Measurements from ENCODE around the gene ITGAD. TPM values are rescaled to one million over a fixed set of nuclear protein-coding genes. Genes with fewer than 3 reads are reported as not detected.

Gene ITGAD
- total and polyA plus RNA-seq, 2 donors (not counting 3 experiments of a cell fraction or from before 2014, with no cell fraction given): not detected

- Histone ChIP-seq H3K9me1 (replicated peaks; ENCODE audit: control insufficient read depth, extremely low read depth, insufficient read depth, low read length) (no peaks in the 10 kb centered on the region), H3K4me3 (replicated peaks in 1 of 3; ENCODE audit: insufficient read depth in 1 of 3, low read depth in 1 of 3, low read length in 3 of 3) (no peak overlapping the region), H2AFZ (ENCODE audit: low read depth, low read length) (no peak overlapping the region), H3K9me3 (replicated peaks; ENCODE audit: control insufficient read depth, insufficient read depth, low read length) (no peaks in the 10 kb centered on the region), H3K9ac (replicated peaks; ENCODE audit: extremely low read depth, insufficient read depth, low read length) (no peak overlapping the region), H3K27me3 (ENCODE audit: control insufficient read depth in 2 of 2, insufficient read depth in 2 of 2, low read length in 2 of 2) (no peaks in the 10 kb centered on the region), H3K79me2 (ENCODE audit: control insufficient read depth, insufficient read depth, low read length) (peaks cover 16% of the 10 kb centered on the region), H3K4me1 (ENCODE audit: control insufficient read depth, extremely low read depth, insufficient read depth, low read length) (peaks cover 17% of the 10 kb centered on the region), H4K20me1 (replicated peaks; ENCODE audit: control insufficient read depth, extremely low read depth, insufficient read depth, low read length) (no peaks in the 10 kb centered on the region), H3K36me3 (ENCODE audit: control insufficient read depth in 2 of 2, extremely low read depth in 1 of 2, insufficient read depth in 2 of 2, low read length in 2 of 2) (no peaks in the 10 kb centered on the region), H3K27ac (ENCODE audit: insufficient read depth, low read depth, low read length) (no peak overlapping the region), H3K4me2 (ENCODE audit: insufficient read depth, low read length) (no peak overlapping the region)
- CTCF ChIA-PET: interaction anchor here (0.7 to 3.1 kb wide), 15 partner anchors 9 to 498 kb away, joined by 3 to 39 read pairs (median 3); partner anchors contain the start of genes FUS, HSD3B7, KAT8 and ZNF843
- no peak for TF ChIP-seq MYC (IDR thresholded peaks at IDR 0.05; ENCODE audit: low read depth, low read length)
- TF ChIP-seq MAX (IDR thresholded peaks at IDR 0.05; ENCODE audit: insufficient read depth, insufficient read length): no peak
- TF ChIP-seq CTCF (IDR thresholded peaks at IDR 0.05; ENCODE audit: extremely low read depth in 1 of 2, insufficient read depth in 1 of 2, low read depth in 1 of 2, low read length in 2 of 2): peak; percentile 46 to 69
- TF ChIP-seq FOS (IDR thresholded peaks at IDR 0.05; ENCODE audit: borderline replicate concordance, insufficient read depth, low read length): no peak
- peak; percentile 45 for TF ChIP-seq GATA2 (IDR thresholded peaks at IDR 0.05; ENCODE audit: insufficient read depth, insufficient read length, low read depth, low read length)
- no peak for TF ChIP-seq POLR2A (IDR thresholded peaks at IDR 0.05; ENCODE audit: low read depth, low read length)
- no peak for TF ChIP-seq JUN (IDR thresholded peaks at IDR 0.05; ENCODE audit: borderline replicate concordance, insufficient read depth, insufficient read length, low read depth)
- no peak for TF ChIP-seq EZH2 (IDR thresholded peaks at IDR 0.05; ENCODE audit: borderline replicate concordance, low read depth, low read length, severe bottlenecking)
- TF ChIP-seq POLR2AphosphoS5 (IDR thresholded peaks at IDR 0.05; ENCODE audit: insufficient read depth, low read depth, low read length): no peak
- dilution Hi-C loops (cut with MboI; ENCODE audit: extremely low pct_ligation_motif_present, low sequenced_read_pairs): no loop called here
- FAIRE-seq (peak; percentile 82), DNase-seq (ENCODE audit: low read depth, low spot score) (peak; percentile 56)
- POLR2A ChIA-PET: interaction anchor here (1.8 kb wide), 1 partner anchor 9 kb away, joined by 5 read pairs; the partner anchor contains the start of gene ZNF843
- BruUV-seq (replicated peaks): no TSS peak
- intact Hi-C loops (cut with micrococcal nuclease): no loop called here
Observed at GRCh38 chr16:31451681-31452351, 58.7 kb downstream of the ITGAD start.

All from endothelial cell of umbilical vein (primary cell).